ENCODE results near the gene PCID2.

The PCID2 gene

GRCh38 chr13:113149711-113150549 lies 58.5 kb downstream of the PCID2 start:
- no peak for DNase-seq (ENCODE audit: low spot score)

GRCh38 chr13:113148940-113149503 lies 59.4 kb downstream of the PCID2 start:
- no peak for DNase-seq (ENCODE audit: low spot score)

GRCh38 chr13:113148407-113148806 lies 60.1 kb downstream of the PCID2 start:
- DNase-seq (ENCODE audit: low spot score), result peak; percentile 42

GRCh38 chr13:113147206-113147605 lies 61.3 kb downstream of the PCID2 start:
- DNase-seq (ENCODE audit: low spot score), result peak; percentile 12

GRCh38 chr13:113146750-113147149 lies 61.7 kb downstream of the PCID2 start:
- DNase-seq (ENCODE audit: low spot score), result no peak

GRCh38 chr13:113145911-113146598 lies 62.4 kb downstream of the PCID2 start:
- DNase-seq (ENCODE audit: low spot score), result no peak

GRCh38 chr13:113145496-113145895 lies 63.0 kb downstream of the PCID2 start:
- no peak for DNase-seq (ENCODE audit: low spot score)

GRCh38 chr13:113144255-113144629 lies 64.2 kb downstream of the PCID2 start:
- DNase-seq (ENCODE audit: low spot score), result peak; percentile 15

GRCh38 chr13:113143466-113144254 lies 64.8 kb downstream of the PCID2 start:
- peak; percentile 55 for DNase-seq (ENCODE audit: low spot score)

- DNase-seq (ENCODE audit: low spot score), result peak; percentile 41
These were observed 65.6 kb downstream of the PCID2 start for GRCh38 chr13:113142876-113143275.

- DNase-seq (ENCODE audit: low spot score), result peak; percentile 59
These were observed 66.9 kb downstream of the PCID2 start for GRCh38 chr13:113141601-113141970.

- DNase-seq (ENCODE audit: low spot score), result peak; percentile 57
These were observed 67.5 kb downstream of the PCID2 start for GRCh38 chr13:113140677-113141600.

GRCh38 chr13:113139577-113139976 lies 68.9 kb downstream of the PCID2 start:
- no peak for DNase-seq (ENCODE audit: low spot score)

- peak; percentile 48 for DNase-seq (ENCODE audit: low spot score)
These were observed 69.5 kb downstream of the PCID2 start for GRCh38 chr13:113138792-113139551.

- DNase-seq (ENCODE audit: low spot score), result peak; percentile 23
These were observed 70.7 kb downstream of the PCID2 start for GRCh38 chr13:113137691-113138298.

- DNase-seq (ENCODE audit: low spot score), result no peak
These were observed 73.1 kb downstream of the PCID2 start for GRCh38 chr13:113135281-113135760.

- peak; percentile 64 for DNase-seq (ENCODE audit: low spot score)
These were observed 78.3 kb downstream of the PCID2 start for GRCh38 chr13:113129921-113130750.

- peak; percentile 33 for DNase-seq (ENCODE audit: low spot score)
These were observed 79.0 kb downstream of the PCID2 start for GRCh38 chr13:113129480-113129879.
